Measurements from ENCODE around the gene MDFIC.

- no peak for TF ChIP-seq EZH2 (IDR thresholded peaks at IDR 0.05; ENCODE audit: low read length)
- TF ChIP-seq CTCF (optimal IDR thresholded peaks at IDR 0.05 in 1 of 3, IDR thresholded peaks at IDR 0.05 in 1 of 3, conservative IDR thresholded peaks at IDR 0.05 in 1 of 3; ENCODE audit: extremely low read depth in 1 of 3, insufficient read depth in 2 of 3, low read length in 3 of 3), result no peak
Observed at GRCh38 chr7:115047958-115048720, 126.2 kb downstream of the MDFIC start.

Measured in keratinocyte (primary cell).